Inferior parietal cortex (tissue), 1 donor: ENCODE data around the gene CNKSR3.
"Not testable (repeated sequence)": the region's sequence is repeated elsewhere in the genome, so short reads cannot be mapped to it uniquely, and the experiment has no call there.

Experiments used
- DNase-seq: peaks from one replicate; pipeline ENCODE4 v3.0.0-alpha.2; 2016; ENCODE audit errors: extremely low spot score

CNKSR3 gene

GRCh38 chr6:154528310-154528915 lies 17.9 kb upstream of the CNKSR3 start:
- DNase-seq, result no peak

- no peak for DNase-seq
Observed at GRCh38 chr6:154526996-154527395, 16.5 kb upstream of the CNKSR3 start.

GRCh38 chr6:154522576-154522975 lies 12.1 kb upstream of the CNKSR3 start:
- DNase-seq, result no peak

GRCh38 chr6:154521412-154521811 lies 10.9 kb upstream of the CNKSR3 start:
- no peak for DNase-seq

- DNase-seq, result no peak
Observed at GRCh38 chr6:154520280-154520679, 9.8 kb upstream of the CNKSR3 start.

- DNase-seq, result no peak
Observed at GRCh38 chr6:154518396-154518795, 7.9 kb upstream of the CNKSR3 start.

GRCh38 chr6:154516276-154516675 lies 5.8 kb upstream of the CNKSR3 start:
- DNase-seq, result no peak

- DNase-seq, result no peak
Observed at GRCh38 chr6:154515826-154516225, 5.3 kb upstream of the CNKSR3 start.

- not testable (repeated sequence) for DNase-seq
Observed at GRCh38 chr6:154515076-154515475, 4.6 kb upstream of the CNKSR3 start.

- DNase-seq, result no peak
Observed at GRCh38 chr6:154514481-154514880, 4.0 kb upstream of the CNKSR3 start.

- DNase-seq, result no peak
Observed at GRCh38 chr6:154513601-154514320, 3.3 kb upstream of the CNKSR3 start.

- no peak for DNase-seq
Observed at GRCh38 chr6:154512201-154512600, 1.7 kb upstream of the CNKSR3 start.

GRCh38 chr6:154511791-154512190 lies 1.3 kb upstream of the CNKSR3 start:
- no peak for DNase-seq

GRCh38 chr6:154509421-154510143 lies 903 bp downstream of the CNKSR3 start:
- no peak for DNase-seq

- no peak for DNase-seq
Observed at GRCh38 chr6:154508573-154509375, 1.7 kb downstream of the CNKSR3 start.

GRCh38 chr6:154506991-154507898 lies 3.2 kb downstream of the CNKSR3 start:
- DNase-seq, result no peak

- no peak for DNase-seq
Observed at GRCh38 chr6:154506582-154506981, 3.9 kb downstream of the CNKSR3 start.

GRCh38 chr6:154506108-154506507 lies 4.4 kb downstream of the CNKSR3 start:
- no peak for DNase-seq

GRCh38 chr6:154504865-154505449 lies 5.5 kb downstream of the CNKSR3 start:
- DNase-seq, result no peak

GRCh38 chr6:154504102-154504501 lies 6.4 kb downstream of the CNKSR3 start:
- DNase-seq, result no peak

- DNase-seq, result no peak
Observed at GRCh38 chr6:154503658-154504057, 6.8 kb downstream of the CNKSR3 start.
